HS-27A (cell line): ENCODE data around the gene LKAAEAR1.
"Not testable (repeated sequence)": the region's sequence is repeated elsewhere in the genome, so short reads cannot be mapped to it uniquely, and the experiment has no call there.

Experiments used
- DNase-seq: peaks from one replicate; pipeline ENCODE4 v3.0.0-alpha.2; 2012; ENCODE audit warnings: low read depth, missing footprints

The LKAAEAR1 gene

GRCh38 chr20:64098471-64099013 lies 14.3 kb upstream of the LKAAEAR1 start:
- no peak for DNase-seq

- no peak for DNase-seq
Observed at GRCh38 chr20:64096535-64096934, 12.3 kb upstream of the LKAAEAR1 start.

GRCh38 chr20:64095927-64096326 lies 11.7 kb upstream of the LKAAEAR1 start:
- no peak for DNase-seq

DNA sequence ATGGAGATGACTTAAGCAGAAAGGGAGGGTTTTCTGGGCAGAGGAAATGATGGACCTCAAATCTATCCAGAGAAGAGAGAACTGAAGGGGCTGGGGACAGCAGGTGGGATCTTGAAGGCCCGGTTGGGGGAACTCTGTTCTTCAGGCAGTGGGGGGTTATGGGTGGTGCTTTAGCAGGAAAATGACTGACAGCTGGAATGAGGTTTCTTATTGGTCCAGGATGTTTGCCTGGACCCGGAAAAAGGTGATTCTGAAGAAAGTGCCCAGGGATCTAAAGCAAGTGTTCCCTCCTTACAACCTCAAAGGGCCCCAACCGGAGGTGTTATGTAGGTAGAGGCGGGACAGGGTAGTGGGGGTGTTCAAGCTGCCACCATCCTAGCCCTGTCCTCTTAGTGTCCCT lies 11.3 kb upstream of the LKAAEAR1 start:
- DNase-seq: no peak

DNA sequence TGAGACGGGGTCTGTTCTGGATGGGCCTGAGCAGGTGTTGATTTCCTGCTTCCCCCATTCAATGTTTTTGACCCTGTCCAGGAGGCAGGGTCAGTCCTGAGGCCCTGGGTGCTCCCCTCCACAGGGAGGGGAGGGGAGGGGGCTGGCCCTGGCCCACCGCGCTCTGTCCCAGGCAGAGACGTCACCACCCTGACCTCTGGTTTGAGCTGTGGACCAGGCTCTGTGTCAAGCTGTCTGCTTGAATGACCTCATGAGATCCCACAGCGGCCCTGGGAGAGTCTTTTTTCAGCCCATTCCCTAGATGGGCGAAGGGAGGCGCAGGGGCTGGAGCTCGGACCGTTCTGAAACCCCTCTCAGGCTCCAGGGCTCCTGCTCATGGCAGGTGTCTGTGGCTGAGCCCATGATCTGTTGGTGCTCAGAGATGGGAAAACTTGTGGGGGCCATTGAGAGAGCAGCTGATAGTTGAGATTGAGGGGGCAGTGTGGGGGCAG lies 8.9 kb upstream of the LKAAEAR1 start:
- no peak for DNase-seq

DNA sequence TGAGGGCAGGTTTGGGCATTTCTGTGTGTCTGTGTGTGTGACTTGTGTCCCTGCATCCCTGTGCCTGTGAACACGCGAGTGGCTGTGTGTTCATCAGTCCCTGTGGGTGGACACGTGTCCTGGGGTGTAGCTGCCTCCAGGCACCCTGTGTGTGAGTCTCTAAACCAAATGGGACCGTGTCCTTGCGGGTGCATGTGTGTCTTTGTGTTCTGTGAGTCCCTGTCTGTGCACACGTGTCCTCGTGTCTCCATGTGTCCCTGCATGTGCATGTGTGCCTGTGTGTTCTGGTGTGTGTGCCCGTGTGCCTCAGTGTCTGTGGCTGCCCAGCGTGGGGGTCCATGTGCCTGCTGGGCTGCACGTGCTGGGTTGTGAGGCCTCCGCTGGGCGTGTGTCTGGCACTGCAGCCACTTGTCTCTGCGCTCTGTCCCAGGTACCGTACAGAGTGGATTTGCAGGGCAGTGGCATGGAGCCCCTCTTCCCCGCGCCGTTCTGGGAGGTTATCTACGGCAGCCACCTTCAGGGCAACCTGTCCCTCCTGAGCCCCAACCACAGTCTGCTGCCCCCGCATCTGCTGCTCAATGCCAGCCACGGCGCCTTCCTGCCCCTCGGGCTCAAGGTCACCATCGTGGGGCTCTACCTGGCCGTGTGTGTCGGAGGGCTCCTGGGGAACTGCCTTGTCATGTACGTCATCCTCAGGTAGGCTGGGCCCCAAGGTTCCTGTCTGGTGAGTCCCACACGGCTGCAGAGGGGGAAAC lies 8.2 kb upstream of the LKAAEAR1 start:
- no peak for DNase-seq

DNA sequence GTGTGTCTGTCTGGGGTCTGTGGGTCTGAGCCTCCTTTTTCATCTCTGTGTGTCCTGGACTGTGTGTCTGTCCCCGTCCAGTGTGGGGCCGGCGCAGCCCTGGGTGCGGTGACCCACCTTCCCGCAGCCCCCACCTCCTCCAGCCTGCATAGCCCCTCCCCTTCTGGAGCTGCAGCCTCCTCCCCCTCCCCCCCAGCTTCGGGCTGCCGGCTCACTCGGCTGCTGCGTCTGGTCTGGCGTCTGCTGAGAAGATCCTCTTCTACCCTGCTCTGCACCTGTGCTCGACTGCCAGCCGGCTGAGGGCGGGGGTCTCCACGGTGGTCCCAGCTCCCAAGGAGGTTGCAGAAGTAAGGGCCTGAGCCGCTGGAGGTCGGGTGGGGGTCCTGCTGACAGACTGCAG lies 7.6 kb upstream of the LKAAEAR1 start:
- DNase-seq: no peak

- no peak for DNase-seq
Observed at GRCh38 chr20:64091340-64091739, 7.1 kb upstream of the LKAAEAR1 start.

- DNase-seq: no peak
Observed at GRCh38 chr20:64090165-64090564, 6.0 kb upstream of the LKAAEAR1 start.

DNA sequence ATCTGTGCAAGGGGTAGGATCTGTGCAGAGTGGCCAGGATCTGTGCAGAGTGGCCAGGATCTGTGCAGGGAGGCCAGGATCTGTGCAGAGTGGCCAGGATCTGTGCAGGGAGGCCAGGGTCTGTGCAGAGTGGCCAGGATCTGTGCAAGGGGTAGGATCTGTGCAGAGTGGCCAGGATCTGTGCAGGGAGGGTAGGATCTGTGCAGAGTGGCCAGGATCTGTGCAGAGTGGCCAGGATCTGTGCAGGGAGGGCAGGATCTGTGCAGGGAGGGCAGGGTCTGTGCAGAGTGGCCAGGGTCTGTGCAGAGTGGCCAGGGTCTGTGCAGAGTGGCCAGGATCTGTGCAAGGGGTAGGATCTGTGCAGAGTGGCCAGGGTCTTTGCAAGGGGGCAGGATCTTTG lies 4.4 kb upstream of the LKAAEAR1 start:
- DNase-seq: not testable (repeated sequence)

- not testable (repeated sequence) for DNase-seq
Observed at GRCh38 chr20:64087226-64087825, 3.1 kb upstream of the LKAAEAR1 start.

- no peak for DNase-seq
Observed at GRCh38 chr20:64086801-64087200, 2.6 kb upstream of the LKAAEAR1 start.

DNA sequence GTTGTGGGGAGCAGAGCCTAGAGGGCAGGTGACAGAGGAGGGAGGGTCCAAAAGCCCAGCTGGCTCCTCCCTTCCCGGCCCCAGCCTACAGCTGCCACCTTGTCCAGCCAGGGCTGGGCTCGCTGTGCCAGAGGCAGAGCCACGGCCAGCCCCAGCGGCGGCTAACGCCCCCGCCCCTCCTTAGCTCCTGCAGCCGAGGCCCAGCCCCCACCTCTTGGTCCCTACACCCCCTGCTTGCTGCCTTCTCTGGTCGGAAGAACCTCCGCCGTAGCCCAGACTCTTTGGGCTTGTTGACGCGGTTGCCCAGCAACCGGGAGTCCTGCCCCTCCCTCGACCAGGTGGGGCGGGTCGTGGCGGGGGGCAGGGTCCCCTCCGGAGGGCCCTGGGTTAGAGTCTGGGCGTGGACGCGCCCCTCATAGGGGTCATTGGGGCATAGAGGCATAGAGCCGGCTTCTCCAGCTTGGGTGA lies 521 bp upstream of the LKAAEAR1 start:
- DNase-seq: no peak

- DNase-seq: no peak
Observed at GRCh38 chr20:64083378-64083803, 807 bp downstream of the LKAAEAR1 start.

- no peak for DNase-seq
Observed at GRCh38 chr20:64082820-64083377, 1.3 kb downstream of the LKAAEAR1 start.

DNA sequence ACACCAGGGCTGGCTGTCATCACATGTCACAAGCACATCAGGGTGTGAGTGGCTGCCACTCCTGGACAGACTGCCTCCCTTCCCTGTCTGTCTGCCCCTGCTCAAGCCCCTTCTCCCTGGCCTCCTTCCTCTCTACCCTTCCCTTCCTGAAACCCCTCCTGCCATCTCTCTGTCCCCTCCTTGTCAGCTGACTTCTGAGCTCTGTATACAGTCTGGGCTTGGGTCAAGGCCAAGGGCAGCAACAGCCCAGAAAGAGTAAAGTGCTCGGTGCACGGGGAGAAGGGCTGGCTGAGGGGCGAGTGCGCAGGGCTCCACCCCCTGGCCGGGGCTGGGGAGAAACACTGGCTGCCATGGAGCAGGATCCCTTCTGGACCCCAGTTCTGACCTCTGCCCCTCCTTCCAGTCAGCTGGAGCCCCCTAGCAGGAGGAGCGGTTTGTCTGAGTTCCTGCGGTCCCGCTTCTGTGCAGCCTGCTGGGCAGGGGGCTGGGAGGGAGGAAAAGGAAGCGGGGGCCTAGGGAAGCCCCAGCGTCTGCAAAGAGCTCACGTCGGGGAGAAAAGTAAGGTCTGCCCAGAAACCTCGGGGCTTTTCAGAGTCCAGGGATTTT lies 2.0 kb downstream of the LKAAEAR1 start:
- DNase-seq: no peak

GRCh38 chr20:64081624-64081964 lies 2.6 kb downstream of the LKAAEAR1 start:
- DNase-seq: no peak

GRCh38 chr20:64080813-64081623 lies 3.2 kb downstream of the LKAAEAR1 start:
- DNase-seq: no peak

- DNase-seq: no peak
Observed at GRCh38 chr20:64080013-64080812, 4.0 kb downstream of the LKAAEAR1 start, which contains the start of gene OPRL1. Gene OPRL1, plus strand, starts transcription at chr20:64080082. Its CDS starts 12,639 bp downstream, at chr20:64092721.

DNA sequence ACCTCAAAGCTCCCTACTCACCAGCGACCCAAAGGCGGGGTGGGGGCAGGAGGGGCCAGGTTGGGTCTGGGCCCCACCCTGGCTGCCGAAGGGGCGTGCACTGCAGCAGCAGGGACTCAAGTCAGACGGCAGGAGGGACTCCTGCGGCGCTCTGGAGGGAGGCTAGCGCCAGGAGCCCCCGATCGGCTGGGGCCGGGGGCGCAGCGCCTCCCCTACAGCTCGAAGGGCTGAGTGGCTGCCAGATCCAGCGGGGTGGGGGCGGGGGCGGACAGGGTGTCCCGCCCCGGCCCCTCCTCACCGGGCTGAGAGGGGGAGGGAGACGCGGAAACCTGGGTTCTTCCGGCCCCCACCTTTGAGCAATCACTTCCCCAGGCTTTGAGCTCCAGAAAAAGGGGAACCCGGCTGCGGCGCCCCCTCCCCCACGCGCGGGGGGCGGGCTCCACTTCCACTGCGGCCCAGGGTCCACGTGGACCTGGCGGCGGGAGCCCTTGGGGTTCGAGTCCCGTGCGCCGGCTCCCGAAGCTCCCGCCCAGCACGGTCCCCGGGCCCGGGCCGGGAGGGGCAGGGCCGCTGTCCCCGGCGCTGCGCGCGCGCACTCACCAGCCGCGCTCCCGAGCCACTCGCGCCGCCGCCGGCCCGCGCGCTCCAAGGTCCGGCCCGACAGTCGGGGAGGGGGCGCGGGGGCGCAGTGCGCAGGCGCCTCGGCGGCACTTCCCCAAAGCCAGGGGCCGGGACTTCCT lies 4.8 kb downstream of the LKAAEAR1 start, which contains the start of gene RGS19:
RGS19 (minus strand) TSS at position 246 of the 740 bp plus-strand sequence. CDS start 2,632 bp downstream, outside the sequence.
- no peak for DNase-seq
